ENCODE data around the gene LSM14B.

LSM14B gene

DNA sequence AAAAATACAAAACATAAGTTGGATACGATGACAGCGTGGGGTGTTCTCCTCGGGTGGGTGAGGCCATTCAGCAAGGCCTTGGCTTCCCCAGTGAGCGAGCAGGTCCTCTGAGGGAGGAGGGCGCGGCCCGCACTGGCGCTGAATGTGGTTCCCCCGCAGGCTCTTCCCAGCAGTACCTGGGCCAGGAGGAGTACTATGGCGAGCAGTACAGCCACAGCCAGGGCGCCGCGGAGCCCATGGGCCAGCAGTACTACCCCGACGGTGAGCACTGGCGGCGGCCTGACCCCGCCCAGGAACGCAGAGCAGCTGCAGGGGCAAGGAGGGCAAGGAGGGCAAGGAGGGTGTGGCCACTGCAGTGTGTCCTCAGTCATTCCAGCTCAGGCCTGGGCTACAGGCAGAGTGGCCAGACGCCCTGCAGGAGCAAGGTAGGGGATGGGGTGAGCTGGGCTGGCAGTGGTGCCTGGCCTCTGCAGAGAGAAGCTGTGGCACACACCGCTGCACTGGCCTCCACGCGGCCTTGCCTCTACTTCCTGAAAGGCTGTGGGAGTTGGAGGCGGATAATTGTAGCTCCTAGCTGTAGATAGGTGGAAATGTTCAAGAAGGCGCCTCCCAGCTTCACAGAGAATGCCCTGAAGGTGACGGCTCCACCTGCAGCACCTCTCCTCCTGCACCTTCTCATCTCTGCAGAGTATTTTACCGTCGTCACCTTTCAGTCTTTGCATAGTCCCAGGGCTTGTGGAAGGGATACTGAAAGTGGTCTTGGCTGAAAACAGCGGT, 41.9 kb downstream of the LSM14B start:
- no peak for TF ChIP-seq ZFP3 (CRISPR knock-in tag; IDR thresholded peaks at IDR 0.05)
- TF ChIP-seq, protein P1, sequence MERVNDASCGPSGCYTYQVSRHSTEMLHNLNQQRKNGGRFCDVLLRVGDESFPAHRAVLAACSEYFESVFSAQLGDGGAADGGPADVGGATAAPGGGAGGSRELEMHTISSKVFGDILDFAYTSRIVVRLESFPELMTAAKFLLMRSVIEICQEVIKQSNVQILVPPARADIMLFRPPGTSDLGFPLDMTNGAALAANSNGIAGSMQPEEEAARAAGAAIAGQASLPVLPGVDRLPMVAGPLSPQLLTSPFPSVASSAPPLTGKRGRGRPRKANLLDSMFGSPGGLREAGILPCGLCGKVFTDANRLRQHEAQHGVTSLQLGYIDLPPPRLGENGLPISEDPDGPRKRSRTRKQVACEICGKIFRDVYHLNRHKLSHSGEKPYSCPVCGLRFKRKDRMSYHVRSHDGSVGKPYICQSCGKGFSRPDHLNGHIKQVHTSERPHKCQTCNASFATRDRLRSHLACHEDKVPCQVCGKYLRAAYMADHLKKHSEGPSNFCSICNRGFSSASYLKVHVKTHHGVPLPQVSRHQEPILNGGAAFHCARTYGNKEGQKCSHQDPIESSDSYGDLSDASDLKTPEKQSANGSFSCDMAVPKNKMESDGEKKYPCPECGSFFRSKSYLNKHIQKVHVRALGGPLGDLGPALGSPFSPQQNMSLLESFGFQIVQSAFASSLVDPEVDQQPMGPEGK (CRISPR knock-in tag; IDR thresholded peaks at IDR 0.05; ENCODE audit: borderline replicate concordance) = no peak
- TF ChIP-seq RARB (CRISPR knock-in tag; IDR thresholded peaks at IDR 0.05) = no peak
- no peak for TF ChIP-seq ARNTL (CRISPR knock-in tag; IDR thresholded peaks at IDR 0.05; ENCODE audit: borderline replicate concordance, low read depth)
- TF ChIP-seq BACH2 (CRISPR knock-in tag; IDR thresholded peaks at IDR 0.05; ENCODE audit: borderline replicate concordance) = no peak
- TF ChIP-seq, protein P2, sequence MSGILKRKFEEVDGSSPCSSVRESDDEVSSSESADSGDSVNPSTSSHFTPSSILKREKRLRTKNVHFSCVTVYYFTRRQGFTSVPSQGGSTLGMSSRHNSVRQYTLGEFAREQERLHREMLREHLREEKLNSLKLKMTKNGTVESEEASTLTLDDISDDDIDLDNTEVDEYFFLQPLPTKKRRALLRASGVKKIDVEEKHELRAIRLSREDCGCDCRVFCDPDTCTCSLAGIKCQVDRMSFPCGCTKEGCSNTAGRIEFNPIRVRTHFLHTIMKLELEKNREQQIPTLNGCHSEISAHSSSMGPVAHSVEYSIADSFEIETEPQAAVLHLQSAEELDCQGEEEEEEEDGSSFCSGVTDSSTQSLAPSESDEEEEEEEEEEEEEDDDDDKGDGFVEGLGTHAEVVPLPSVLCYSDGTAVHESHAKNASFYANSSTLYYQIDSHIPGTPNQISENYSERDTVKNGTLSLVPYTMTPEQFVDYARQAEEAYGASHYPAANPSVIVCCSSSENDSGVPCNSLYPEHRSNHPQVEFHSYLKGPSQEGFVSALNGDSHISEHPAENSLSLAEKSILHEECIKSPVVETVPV (CRISPR knock-in tag; IDR thresholded peaks at IDR 0.05) = no peak
- no peak for TF ChIP-seq ISL1 (CRISPR knock-in tag; IDR thresholded peaks at IDR 0.05)
- TF ChIP-seq, protein P3, sequence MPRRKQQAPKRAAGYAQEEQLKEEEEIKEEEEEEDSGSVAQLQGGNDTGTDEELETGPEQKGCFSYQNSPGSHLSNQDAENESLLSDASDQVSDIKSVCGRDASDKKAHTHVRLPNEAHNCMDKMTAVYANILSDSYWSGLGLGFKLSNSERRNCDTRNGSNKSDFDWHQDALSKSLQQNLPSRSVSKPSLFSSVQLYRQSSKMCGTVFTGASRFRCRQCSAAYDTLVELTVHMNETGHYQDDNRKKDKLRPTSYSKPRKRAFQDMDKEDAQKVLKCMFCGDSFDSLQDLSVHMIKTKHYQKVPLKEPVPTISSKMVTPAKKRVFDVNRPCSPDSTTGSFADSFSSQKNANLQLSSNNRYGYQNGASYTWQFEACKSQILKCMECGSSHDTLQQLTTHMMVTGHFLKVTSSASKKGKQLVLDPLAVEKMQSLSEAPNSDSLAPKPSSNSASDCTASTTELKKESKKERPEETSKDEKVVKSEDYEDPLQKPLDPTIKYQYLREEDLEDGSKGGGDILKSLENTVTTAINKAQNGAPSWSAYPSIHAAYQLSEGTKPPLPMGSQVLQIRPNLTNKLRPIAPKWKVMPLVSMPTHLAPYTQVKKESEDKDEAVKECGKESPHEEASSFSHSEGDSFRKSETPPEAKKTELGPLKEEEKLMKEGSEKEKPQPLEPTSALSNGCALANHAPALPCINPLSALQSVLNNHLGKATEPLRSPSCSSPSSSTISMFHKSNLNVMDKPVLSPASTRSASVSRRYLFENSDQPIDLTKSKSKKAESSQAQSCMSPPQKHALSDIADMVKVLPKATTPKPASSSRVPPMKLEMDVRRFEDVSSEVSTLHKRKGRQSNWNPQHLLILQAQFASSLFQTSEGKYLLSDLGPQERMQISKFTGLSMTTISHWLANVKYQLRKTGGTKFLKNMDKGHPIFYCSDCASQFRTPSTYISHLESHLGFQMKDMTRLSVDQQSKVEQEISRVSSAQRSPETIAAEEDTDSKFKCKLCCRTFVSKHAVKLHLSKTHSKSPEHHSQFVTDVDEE (CRISPR knock-in tag; IDR thresholded peaks at IDR 0.05) = no peak
- no peak for TF ChIP-seq CSDC2 (CRISPR knock-in tag; IDR thresholded peaks at IDR 0.05)
- TF ChIP-seq, protein P4, sequence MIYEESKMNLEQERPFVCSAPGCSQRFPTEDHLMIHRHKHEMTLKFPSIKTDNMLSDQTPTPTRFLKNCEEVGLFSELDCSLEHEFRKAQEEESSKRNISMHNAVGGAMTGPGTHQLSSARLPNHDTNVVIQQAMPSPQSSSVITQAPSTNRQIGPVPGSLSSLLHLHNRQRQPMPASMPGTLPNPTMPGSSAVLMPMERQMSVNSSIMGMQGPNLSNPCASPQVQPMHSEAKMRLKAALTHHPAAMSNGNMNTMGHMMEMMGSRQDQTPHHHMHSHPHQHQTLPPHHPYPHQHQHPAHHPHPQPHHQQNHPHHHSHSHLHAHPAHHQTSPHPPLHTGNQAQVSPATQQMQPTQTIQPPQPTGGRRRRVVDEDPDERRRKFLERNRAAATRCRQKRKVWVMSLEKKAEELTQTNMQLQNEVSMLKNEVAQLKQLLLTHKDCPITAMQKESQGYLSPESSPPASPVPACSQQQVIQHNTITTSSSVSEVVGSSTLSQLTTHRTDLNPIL (CRISPR knock-in tag; IDR thresholded peaks at IDR 0.05; ENCODE audit: low read depth) = no peak
- no peak for TF ChIP-seq TCF4 (CRISPR knock-in tag; IDR thresholded peaks at IDR 0.05; ENCODE audit: borderline replicate concordance)
- no peak for TF ChIP-seq PPARA (CRISPR knock-in tag; IDR thresholded peaks at IDR 0.05; ENCODE audit: borderline replicate concordance)
- TF ChIP-seq OSR1 (CRISPR knock-in tag; IDR thresholded peaks at IDR 0.05) = no peak
- no peak for TF ChIP-seq ZNF8 (CRISPR knock-in tag; IDR thresholded peaks at IDR 0.05)
- no peak for TF ChIP-seq ZNF565 (CRISPR knock-in tag; conservative IDR thresholded peaks at IDR 0.05; ENCODE audit: low read depth)
- no peak for TF ChIP-seq ESRRG (CRISPR knock-in tag; IDR thresholded peaks at IDR 0.05)
- TF ChIP-seq ZC3H10 (CRISPR knock-in tag; IDR thresholded peaks at IDR 0.05) = no peak
- no peak for TF ChIP-seq TOX (CRISPR knock-in tag; IDR thresholded peaks at IDR 0.05; ENCODE audit: borderline replicate concordance)
- no peak for TF ChIP-seq SNAI2 (CRISPR knock-in tag; IDR thresholded peaks at IDR 0.05)
- ATAC-seq = no peak

DNA sequence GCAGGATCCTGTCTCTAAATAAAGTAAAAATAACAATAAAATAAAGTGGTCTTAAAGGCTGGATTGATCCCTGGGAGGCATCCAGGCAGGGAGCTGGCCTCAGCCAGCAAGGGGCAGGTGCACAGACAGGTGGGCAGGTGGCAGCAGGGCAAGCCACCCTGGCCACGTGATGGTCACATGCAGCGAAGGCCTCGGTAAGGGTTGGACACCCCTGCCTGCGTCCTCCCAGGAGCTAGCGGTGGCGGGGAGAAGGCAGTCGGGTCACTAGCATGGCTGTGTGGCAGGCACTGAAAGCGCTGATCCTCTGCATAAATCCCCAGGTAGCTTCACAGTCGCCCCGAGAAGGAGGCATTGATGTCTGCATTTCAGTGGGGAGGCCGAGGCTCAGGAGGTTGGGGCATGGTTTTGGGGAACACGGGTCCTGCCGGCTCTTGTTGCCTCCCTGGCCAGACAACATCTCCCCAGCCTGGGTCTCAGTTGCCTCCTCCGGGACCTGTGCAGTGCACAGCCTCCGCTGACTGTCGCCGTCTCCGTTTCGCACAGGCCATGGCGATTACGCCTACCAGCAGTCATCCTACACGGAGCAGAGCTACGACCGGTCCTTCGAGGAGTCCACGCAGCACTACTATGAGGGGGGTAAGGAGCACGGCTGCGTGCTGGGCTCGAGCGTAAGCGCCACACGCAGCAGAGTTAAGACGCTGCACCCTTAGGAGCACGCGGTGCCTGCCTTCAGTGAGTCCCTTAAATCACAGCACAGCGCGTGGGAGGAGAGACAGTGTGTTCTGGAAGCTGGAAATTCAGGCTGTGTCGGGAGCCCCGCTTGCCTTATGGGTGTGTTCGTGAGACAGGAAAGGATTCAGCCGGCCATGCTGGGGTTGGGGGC, 42.8 kb downstream of the LSM14B start:
- no peak for ATAC-seq
- TF ChIP-seq ZC3H10 (CRISPR knock-in tag; IDR thresholded peaks at IDR 0.05) = no peak
- TF ChIP-seq, protein P1 (CRISPR knock-in tag; IDR thresholded peaks at IDR 0.05; ENCODE audit: borderline replicate concordance) = no peak
- TF ChIP-seq ZNF8 (CRISPR knock-in tag; IDR thresholded peaks at IDR 0.05) = no peak
- TF ChIP-seq CSDC2 (CRISPR knock-in tag; IDR thresholded peaks at IDR 0.05) = no peak
- no peak for TF ChIP-seq PPARA (CRISPR knock-in tag; IDR thresholded peaks at IDR 0.05; ENCODE audit: borderline replicate concordance)
- TF ChIP-seq, protein P2 (CRISPR knock-in tag; IDR thresholded peaks at IDR 0.05) = no peak
- no peak for TF ChIP-seq TCF4 (CRISPR knock-in tag; IDR thresholded peaks at IDR 0.05; ENCODE audit: borderline replicate concordance)
- TF ChIP-seq, protein P4 (CRISPR knock-in tag; IDR thresholded peaks at IDR 0.05; ENCODE audit: low read depth) = no peak
- no peak for TF ChIP-seq ISL1 (CRISPR knock-in tag; IDR thresholded peaks at IDR 0.05)
- no peak for TF ChIP-seq ARNTL (CRISPR knock-in tag; IDR thresholded peaks at IDR 0.05; ENCODE audit: borderline replicate concordance, low read depth)
- TF ChIP-seq BACH2 (CRISPR knock-in tag; IDR thresholded peaks at IDR 0.05; ENCODE audit: borderline replicate concordance) = no peak

All from SK-N-SH treated with all-trans-retinoic acid at 6 μM for 48 hours (cell line).